ENCODE measurements around the gene RPE65.
A peak's percentile ranks its signal among the peaks of the same experiment; 100 is the strongest.

DNA sequence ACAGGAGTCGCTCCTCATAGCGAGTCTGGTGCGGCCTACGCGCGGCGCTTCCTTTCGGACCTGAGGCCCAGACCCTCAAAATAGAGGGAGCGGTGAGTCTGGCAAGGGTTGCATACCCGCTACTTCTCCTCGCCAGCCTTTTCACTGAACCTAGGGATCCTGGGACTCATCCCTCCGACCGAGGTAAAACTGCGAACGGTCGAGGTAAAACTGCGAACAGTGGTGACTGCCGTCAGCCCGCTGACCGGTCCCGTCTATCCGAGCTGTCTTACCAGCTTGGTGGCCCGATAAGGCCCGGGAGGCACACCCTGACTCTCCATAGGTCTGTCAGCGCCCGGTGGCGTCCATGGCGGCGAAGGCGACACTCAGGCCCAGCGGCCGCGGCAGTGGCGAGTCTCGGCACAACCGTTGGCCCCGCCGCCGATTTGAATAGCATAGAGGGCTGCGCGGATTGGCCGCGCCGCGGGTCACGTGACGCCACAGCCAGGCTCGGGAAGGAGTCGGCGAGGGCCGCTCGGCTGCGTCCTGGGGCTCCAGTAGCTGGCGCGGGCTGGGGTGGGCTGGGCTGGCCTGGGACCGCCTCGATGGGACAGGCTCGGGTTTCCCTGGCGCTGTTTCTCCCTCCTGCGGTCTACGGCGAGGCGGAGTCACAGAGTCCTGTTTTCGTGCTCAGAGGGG lies 47.1 kb upstream of the RPE65 start, which contains the start of gene DEPDC1:
- TF ChIP-seq, protein P1, sequence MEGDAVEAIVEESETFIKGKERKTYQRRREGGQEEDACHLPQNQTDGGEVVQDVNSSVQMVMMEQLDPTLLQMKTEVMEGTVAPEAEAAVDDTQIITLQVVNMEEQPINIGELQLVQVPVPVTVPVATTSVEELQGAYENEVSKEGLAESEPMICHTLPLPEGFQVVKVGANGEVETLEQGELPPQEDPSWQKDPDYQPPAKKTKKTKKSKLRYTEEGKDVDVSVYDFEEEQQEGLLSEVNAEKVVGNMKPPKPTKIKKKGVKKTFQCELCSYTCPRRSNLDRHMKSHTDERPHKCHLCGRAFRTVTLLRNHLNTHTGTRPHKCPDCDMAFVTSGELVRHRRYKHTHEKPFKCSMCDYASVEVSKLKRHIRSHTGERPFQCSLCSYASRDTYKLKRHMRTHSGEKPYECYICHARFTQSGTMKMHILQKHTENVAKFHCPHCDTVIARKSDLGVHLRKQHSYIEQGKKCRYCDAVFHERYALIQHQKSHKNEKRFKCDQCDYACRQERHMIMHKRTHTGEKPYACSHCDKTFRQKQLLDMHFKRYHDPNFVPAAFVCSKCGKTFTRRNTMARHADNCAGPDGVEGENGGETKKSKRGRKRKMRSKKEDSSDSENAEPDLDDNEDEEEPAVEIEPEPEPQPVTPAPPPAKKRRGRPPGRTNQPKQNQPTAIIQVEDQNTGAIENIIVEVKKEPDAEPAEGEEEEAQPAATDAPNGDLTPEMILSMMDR (conservative IDR thresholded peaks at IDR 0.05): no peak
- TF ChIP-seq ZFX (IDR thresholded peaks at IDR 0.05): peak; percentile 88
